Uterus (tissue), 2 donors: ENCODE data around the gene KLHDC7B.

Experiments used
- POLR2A ChIP-seq, 2 donors: fragments of 450-650 bp; IDR thresholded peaks; one replicate each; pipeline ENCODE4 v1.6.1; 2016; ENCODE audit warnings: antibody characterized with exemption in 2 of 2, mild to moderate bottlenecking in 1 of 2, moderate library complexity in 1 of 2
- TF ChIP-seq, protein P1 (sequence below), 4 experiments: fragments of 200-600 bp in 2 of 4; fragments of 450-650 bp in 2 of 4; sonication (generic) in 2 of 4; IDR thresholded peaks; one replicate each; pipeline ENCODE4 v1.5.1; 2016 to 2019; ENCODE audit warnings: antibody characterized with exemption in 4 of 4, mild to moderate bottlenecking in 2 of 4, moderate library complexity in 1 of 4

GRCh38 chr22:50573491-50574382 lies 28.0 kb downstream of the KLHDC7B start:
- TF ChIP-seq POLR2A (IDR thresholded peaks at IDR 0.05), result no peak
- TF ChIP-seq, protein P1, sequence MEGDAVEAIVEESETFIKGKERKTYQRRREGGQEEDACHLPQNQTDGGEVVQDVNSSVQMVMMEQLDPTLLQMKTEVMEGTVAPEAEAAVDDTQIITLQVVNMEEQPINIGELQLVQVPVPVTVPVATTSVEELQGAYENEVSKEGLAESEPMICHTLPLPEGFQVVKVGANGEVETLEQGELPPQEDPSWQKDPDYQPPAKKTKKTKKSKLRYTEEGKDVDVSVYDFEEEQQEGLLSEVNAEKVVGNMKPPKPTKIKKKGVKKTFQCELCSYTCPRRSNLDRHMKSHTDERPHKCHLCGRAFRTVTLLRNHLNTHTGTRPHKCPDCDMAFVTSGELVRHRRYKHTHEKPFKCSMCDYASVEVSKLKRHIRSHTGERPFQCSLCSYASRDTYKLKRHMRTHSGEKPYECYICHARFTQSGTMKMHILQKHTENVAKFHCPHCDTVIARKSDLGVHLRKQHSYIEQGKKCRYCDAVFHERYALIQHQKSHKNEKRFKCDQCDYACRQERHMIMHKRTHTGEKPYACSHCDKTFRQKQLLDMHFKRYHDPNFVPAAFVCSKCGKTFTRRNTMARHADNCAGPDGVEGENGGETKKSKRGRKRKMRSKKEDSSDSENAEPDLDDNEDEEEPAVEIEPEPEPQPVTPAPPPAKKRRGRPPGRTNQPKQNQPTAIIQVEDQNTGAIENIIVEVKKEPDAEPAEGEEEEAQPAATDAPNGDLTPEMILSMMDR (IDR thresholded peaks at IDR 0.05), result no peak
